HL-60/S4 treated with retinoic acid at 250 ng/mL for 4 days and 3 days (cell line): ENCODE data around the gene EDDM3A.

Experiments used
- in situ Hi-C: fragments of 300-500 bp; cut with MboI; formaldehyde crosslinking; loops from 2 replicates; pipeline ENCODE4 v1.7.0; 2022; ENCODE audit warnings: low sequenced_read_pairs

Gene EDDM3A

GRCh38 chr14:20782280-20782890 is 36.7 kb downstream of the EDDM3A start:
- in situ Hi-C loops: no loop called here

- in situ Hi-C loops: no loop called here
Observed at GRCh38 chr14:20787025-20787424, 41.3 kb downstream of the EDDM3A start.

GRCh38 chr14:20789230-20789813 is 43.6 kb downstream of the EDDM3A start:
- in situ Hi-C loops: no loop called here

GRCh38 chr14:20790464-20791116 is 44.9 kb downstream of the EDDM3A start:
- in situ Hi-C loops: no loop called here

GRCh38 chr14:20791187-20791586 is 45.5 kb downstream of the EDDM3A start:
- in situ Hi-C loops: no loop called here

GRCh38 chr14:20791597-20791996 is 45.9 kb downstream of the EDDM3A start:
- in situ Hi-C loops: no loop called here

GRCh38 chr14:20792556-20792955 is 46.9 kb downstream of the EDDM3A start:
- in situ Hi-C loops: no loop called here

- in situ Hi-C loops: no loop called here
Observed at GRCh38 chr14:20794644-20795369, 49.1 kb downstream of the EDDM3A start.

- in situ Hi-C loops: no loop called here
Observed at GRCh38 chr14:20797164-20797563, 51.5 kb downstream of the EDDM3A start.
